HL-60 (cell line): Measurements from ENCODE around the gene GSTM1.
A peak's percentile ranks its signal among the peaks of the same experiment; 100 is the strongest.

Experiments used
- DNase-seq, 2 experiments: peaks; one replicate each; pipeline ENCODE4 v3.0.0-alpha.2; 2010 to 2020; ENCODE audit warnings: low read depth in 1 of 2, low spot score in 1 of 2
- H3K27ac ChIP-seq: fragments of 250-450 bp; sonication (Bioruptor Pico); replicated peaks from 2 replicates; pipeline ENCODE4 v1.5.1; 2020; ENCODE audit warnings: mild to moderate bottlenecking, moderate library complexity
- H3K27me3 ChIP-seq: fragments of 250-450 bp; sonication (Bioruptor Pico); 2 replicates; pipeline ENCODE4 v1.5.1; 2021; ENCODE audit warnings: mild to moderate bottlenecking, moderate library complexity; ENCODE audit not compliant: insufficient read depth, poor library complexity, severe bottlenecking
- H3K4me3 ChIP-seq: replicated peaks from 2 replicates; pipeline ENCODE4 v1.5.1; 2011; ENCODE audit warnings: mild to moderate bottlenecking, control low read depth, low read length; ENCODE audit not compliant: insufficient read depth
- CTCF ChIP-seq: IDR thresholded peaks from one replicate; pipeline ENCODE4 v1.5.1; 2011; ENCODE audit warnings: low read length, control low read depth, inconsistent platforms; ENCODE audit not compliant: insufficient read depth
- GABPA ChIP-seq: IDR thresholded peaks from 2 replicates; pipeline ENCODE4 v1.6.1; 2012; ENCODE audit warnings: low read depth
- POLR2AphosphoS5 ChIP-seq: IDR thresholded peaks from 2 replicates; pipeline ENCODE4 v1.6.1; 2012; ENCODE audit warnings: low read depth
- REST ChIP-seq: IDR thresholded peaks from 2 replicates; pipeline ENCODE4 v1.6.1; 2012; ENCODE audit warnings: low read depth; ENCODE audit not compliant: insufficient replicate concordance
- SPI1 ChIP-seq: IDR thresholded peaks from 2 replicates; pipeline ENCODE4 v1.6.1; 2012; ENCODE audit warnings: low read depth, mild to moderate bottlenecking, borderline replicate concordance
- long read RNA-seq: library from polyadenylated mRNA; unstranded; transcript quantifications from one replicate; pipeline ENCODE4 v2.0.0, GENCODE V29; 2020

GSTM1 gene
- long read RNA-seq: 0 reads

DNA sequence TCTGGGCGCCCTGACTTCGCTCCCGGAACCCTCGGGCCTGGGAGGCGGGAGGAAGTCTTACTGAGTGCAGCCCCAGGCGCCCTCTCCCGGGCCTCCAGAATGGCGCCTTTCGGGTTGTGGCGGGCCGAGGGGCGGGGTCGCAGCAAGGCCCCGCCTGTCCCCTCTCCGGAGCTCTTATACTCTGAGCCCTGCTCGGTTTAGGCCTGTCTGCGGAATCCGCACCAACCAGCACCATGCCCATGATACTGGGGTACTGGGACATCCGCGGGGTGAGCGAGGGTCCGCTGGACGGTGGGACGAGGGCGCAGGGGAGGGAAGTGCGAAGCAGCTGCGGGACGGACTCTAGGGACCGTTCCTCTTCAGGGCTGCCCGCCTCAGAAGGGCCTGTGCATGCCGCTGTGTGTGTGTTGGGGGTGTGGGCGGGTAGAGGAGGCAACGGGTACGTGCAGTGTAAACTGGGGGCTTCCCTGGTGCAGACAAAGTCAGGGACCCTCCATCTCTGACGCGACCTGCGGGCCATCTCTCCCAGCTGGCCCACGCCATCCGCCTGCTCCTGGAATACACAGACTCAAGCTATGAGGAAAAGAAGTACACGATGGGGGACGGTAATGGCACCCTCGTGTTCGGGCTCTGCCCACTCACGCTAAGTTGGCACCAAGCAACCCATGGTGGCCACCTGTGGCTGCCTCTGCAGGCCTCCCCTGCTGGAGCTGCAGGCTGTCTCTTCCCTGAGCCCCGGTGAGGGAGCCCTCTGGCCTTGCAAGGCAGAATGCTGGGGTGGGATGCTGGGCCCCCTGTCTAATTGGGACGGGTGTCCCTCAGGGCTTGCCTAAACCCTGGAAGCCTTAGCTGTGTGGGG, at the start of gene GSTM1:
Gene GSTM1 (plus strand): TSS at position 177 of the 859 bp plus-strand sequence. CDS start 57 bp downstream, at position 234.
- peak within 1 kb of the TSS; percentile 25 for H3K4me3 ChIP-seq
- peak; percentile 22 to 39 for DNase-seq
- no peak within 1 kb of the TSS for H3K27ac ChIP-seq
- no peak for TF ChIP-seq GABPA
- no peak for TF ChIP-seq SPI1
- no peak for TF ChIP-seq CTCF
- no peak for TF ChIP-seq REST
- TF ChIP-seq POLR2AphosphoS5: no peak
- H3K27me3 ChIP-seq: no peaks in the 10 kb centered on the region

DNA sequence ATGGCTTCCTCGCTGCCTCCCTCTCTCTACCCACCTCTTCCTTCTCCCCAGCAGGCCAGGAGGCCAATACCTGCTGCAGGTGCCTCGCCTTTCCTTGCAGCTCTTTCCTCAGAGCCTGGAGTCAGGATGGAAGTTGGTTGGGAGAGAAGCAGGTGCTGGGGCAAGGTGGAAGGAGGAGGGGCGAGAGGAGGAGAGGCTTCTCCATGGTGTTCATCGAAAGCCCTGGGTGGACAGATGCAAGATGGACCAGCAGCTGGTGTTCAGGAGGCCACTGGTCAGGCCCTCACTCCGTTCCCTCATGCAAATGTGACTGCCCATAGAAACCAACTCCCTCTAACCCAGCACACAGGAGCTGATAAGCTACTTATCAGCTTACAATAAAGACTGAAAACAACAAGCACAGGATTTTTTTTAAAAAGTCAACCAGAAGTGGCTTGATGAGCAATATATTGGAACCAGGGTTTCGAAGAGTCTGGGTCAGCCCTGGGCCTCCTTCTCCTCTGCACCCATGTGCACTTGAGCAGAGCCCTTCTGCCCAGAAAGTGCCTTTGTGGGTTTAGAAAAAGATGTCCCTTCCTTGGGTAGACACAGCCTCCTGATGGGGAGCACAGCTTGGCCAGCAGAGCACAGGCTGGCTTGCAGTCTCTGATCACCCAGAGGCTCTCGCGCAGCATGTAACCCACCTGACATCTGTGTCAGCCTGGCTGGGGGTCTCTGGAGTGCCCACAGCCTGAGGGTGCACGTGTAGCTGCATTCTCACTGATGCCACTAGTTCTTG, 48.4 kb upstream of the GSTM1 start:
- H3K27ac ChIP-seq: no peak overlapping the region
- H3K27me3 ChIP-seq: no peaks in the 10 kb centered on the region
- TF ChIP-seq POLR2AphosphoS5 (no peak), CTCF (no peak), GABPA (no peak), REST (no peak), SPI1 (no peak)
- H3K4me3 ChIP-seq: no peak overlapping the region
- peak in 1 of 2 experiments; percentile 0 for DNase-seq

GRCh38 chr1:109639841-109640184, 47.8 kb upstream of the GSTM1 start:
- TF ChIP-seq CTCF: no peak
- no peak for TF ChIP-seq GABPA
- no peak for TF ChIP-seq SPI1
- no peak for TF ChIP-seq REST
- TF ChIP-seq POLR2AphosphoS5: no peak
- Histone ChIP-seq H3K4me3 (no peak overlapping the region), H3K27me3 (no peaks in the 10 kb centered on the region), H3K27ac (no peak overlapping the region)
- peak in 1 of 2 experiments; percentile 0 for DNase-seq
